Measurements from ENCODE around the gene SLC4A9. TPM values are rescaled to one million over a fixed set of nuclear protein-coding genes. Genes with fewer than 3 reads are reported as not detected.

The SLC4A9 gene
- total RNA-seq, 1 donor from 2014 or later: not detected

DNA sequence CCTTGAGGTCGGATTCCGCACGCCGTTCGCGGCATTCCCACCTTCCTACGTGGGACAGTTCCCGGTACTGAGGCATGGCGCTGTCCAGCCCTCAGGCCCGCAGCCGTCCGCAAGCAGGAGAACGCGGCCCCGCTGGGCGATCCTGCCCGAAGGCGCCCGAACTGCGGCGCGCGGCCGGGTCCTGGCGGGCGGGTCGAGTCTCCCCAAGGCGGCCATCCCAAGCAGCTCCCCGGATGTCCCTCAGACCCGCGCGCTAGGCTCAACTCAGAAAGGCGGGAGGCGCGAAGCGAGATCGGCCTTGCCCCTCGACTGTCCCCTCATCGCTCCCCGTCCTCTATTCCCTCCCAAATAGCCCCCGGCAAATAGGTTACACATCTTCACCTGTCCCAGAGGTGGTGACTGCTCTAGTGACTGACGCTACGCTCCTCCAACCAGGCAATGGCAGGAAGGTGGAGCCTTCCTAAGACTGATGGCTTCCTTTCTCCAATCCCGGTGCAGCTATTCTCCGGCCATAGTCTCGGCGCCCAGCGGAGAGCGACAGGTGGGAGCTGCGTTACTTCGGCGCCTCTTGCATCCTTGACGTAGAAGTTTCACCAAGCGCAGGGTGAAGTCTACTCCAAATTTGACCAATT lies 40.9 kb downstream of the SLC4A9 start:
- H3K9me3 Mint-ChIP-seq (ENCODE audit: low read depth): no peaks in the 10 kb centered on the region
- peaks cover 34% of the 10 kb centered on the region for H3K4me1 Mint-ChIP-seq (ENCODE audit: low read depth)
- peak overlapping the region; percentile 91 for H3K27ac Mint-ChIP-seq (ENCODE audit: unreplicated experiment)
- H3K36me3 Mint-ChIP-seq (ENCODE audit: low read depth): no peaks in the 10 kb centered on the region
- no peaks in the 10 kb centered on the region for H3K27me3 Mint-ChIP-seq (ENCODE audit: low read depth)
- DNase-seq (ENCODE audit: low spot score): peak; percentile 94
- TF ChIP-seq, protein P1, sequence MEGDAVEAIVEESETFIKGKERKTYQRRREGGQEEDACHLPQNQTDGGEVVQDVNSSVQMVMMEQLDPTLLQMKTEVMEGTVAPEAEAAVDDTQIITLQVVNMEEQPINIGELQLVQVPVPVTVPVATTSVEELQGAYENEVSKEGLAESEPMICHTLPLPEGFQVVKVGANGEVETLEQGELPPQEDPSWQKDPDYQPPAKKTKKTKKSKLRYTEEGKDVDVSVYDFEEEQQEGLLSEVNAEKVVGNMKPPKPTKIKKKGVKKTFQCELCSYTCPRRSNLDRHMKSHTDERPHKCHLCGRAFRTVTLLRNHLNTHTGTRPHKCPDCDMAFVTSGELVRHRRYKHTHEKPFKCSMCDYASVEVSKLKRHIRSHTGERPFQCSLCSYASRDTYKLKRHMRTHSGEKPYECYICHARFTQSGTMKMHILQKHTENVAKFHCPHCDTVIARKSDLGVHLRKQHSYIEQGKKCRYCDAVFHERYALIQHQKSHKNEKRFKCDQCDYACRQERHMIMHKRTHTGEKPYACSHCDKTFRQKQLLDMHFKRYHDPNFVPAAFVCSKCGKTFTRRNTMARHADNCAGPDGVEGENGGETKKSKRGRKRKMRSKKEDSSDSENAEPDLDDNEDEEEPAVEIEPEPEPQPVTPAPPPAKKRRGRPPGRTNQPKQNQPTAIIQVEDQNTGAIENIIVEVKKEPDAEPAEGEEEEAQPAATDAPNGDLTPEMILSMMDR (IDR thresholded peaks at IDR 0.05): peak; percentile 20
- no peak overlapping the region for H3K4me3 Mint-ChIP-seq (ENCODE audit: unreplicated experiment)

DNA sequence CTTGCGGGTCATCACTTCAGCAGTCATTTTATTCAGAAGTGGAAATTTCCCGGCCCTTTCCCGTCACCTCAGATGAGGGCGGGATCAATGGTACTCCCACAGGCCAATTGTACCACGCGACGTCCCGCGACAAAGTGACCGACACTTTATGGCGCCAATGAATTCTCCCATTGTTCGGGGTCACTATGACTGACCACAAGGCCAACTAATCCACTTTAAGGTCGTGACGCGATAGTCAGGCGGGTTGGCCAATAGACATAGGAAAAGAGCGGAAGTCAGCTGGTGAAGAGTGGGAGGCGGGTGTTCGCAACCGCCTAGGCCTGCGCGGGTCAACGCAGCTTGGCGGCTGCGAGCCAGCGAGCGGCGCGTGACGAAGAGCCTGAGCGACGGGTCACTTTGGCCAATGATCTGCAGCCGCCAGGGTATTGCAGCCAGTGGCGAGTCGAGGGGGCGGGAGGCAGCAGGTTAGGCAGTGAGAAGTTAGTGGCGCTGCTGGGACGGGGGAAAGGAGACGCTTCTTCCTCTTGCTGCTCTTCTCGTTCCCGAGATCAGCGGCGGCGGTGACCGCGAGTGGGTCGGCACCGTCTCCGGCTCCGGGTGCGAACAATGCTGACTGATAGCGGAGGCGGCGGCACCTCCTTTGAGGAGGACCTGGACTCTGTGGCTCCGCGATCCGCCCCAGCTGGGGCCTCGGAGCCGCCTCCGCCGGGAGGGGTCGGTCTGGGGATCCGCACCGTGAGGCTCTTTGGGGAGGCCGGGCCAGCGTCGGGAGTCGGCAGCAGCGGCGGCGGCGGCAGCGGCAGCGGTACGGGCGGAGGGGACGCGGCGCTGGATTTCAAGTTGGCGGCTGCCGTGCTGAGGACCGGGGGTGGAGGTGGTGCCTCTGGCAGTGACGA lies 41.6 kb downstream of the SLC4A9 start, which contains the start of gene ANKHD1:
Gene ANKHD1, plus strand, starts transcription at position 472 of the 896 bp plus-strand sequence. Its CDS starts 135 bp downstream, at position 607.
- TF ChIP-seq, protein P1 (IDR thresholded peaks at IDR 0.05): no peak
- peak; percentile 99 for DNase-seq (ENCODE audit: low spot score)
- peak within 1 kb of the TSS; percentile 91 for H3K27ac Mint-ChIP-seq (ENCODE audit: unreplicated experiment)
- H3K4me3 Mint-ChIP-seq (ENCODE audit: unreplicated experiment): no peak within 1 kb of the TSS
- peaks cover 34% of the 10 kb centered on the region for H3K4me1 Mint-ChIP-seq (ENCODE audit: low read depth)
- H3K36me3 Mint-ChIP-seq (ENCODE audit: low read depth): no peaks in the 10 kb centered on the region
- H3K9me3 Mint-ChIP-seq (ENCODE audit: low read depth): no peaks in the 10 kb centered on the region
- H3K27me3 Mint-ChIP-seq (ENCODE audit: low read depth): no peaks in the 10 kb centered on the region

GRCh38 chr5:140402258-140403074 lies 42.5 kb downstream of the SLC4A9 start:
- no peaks in the 10 kb centered on the region for H3K27me3 Mint-ChIP-seq (ENCODE audit: low read depth)
- no peak overlapping the region for H3K27ac Mint-ChIP-seq (ENCODE audit: unreplicated experiment)

GRCh38 chr5:140403613-140404012 lies 43.6 kb downstream of the SLC4A9 start:
- peak overlapping the region; percentile 51 for H3K27ac Mint-ChIP-seq (ENCODE audit: unreplicated experiment)

More at GRCh38 chr5:140402258-140403074, 42.5 kb downstream of the SLC4A9 start:
- no peaks in the 10 kb centered on the region for H3K9me3 Mint-ChIP-seq (ENCODE audit: low read depth)
- TF ChIP-seq, protein P1 (IDR thresholded peaks at IDR 0.05): no peak
- H3K4me1 Mint-ChIP-seq (ENCODE audit: low read depth): peaks cover 34% of the 10 kb centered on the region
- no peak overlapping the region for H3K4me3 Mint-ChIP-seq (ENCODE audit: unreplicated experiment)
- peak; percentile 82 for DNase-seq (ENCODE audit: low spot score)
- H3K36me3 Mint-ChIP-seq (ENCODE audit: low read depth): no peaks in the 10 kb centered on the region

More at GRCh38 chr5:140403613-140404012, 43.6 kb downstream of the SLC4A9 start:
- no peaks in the 10 kb centered on the region for H3K9me3 Mint-ChIP-seq (ENCODE audit: low read depth)
- H3K4me1 Mint-ChIP-seq (ENCODE audit: low read depth): peaks cover 34% of the 10 kb centered on the region
- TF ChIP-seq, protein P1 (IDR thresholded peaks at IDR 0.05): no peak
- H3K4me3 Mint-ChIP-seq (ENCODE audit: unreplicated experiment): no peak overlapping the region
- H3K27me3 Mint-ChIP-seq (ENCODE audit: low read depth): no peaks in the 10 kb centered on the region
- no peak for DNase-seq (ENCODE audit: low spot score)
- no peaks in the 10 kb centered on the region for H3K36me3 Mint-ChIP-seq (ENCODE audit: low read depth)

All from chondrocyte (in vitro differentiated cells).